Measurements from ENCODE around the gene LCN15.

LCN15 gene

GRCh38 chr9:136725612-136726011 lies 38.7 kb downstream of the LCN15 start:
- Histone ChIP-seq H2BK15ac (ENCODE audit: low read length) (no peak overlapping the region), H2BK5ac (ENCODE audit: low read length) (no peak overlapping the region), H3K27me3 (ENCODE audit: control insufficient read depth in 3 of 3, insufficient read depth in 3 of 3, low read depth in 1 of 3, low read length in 3 of 3) (peaks cover 0 to 14% (median 0%) of the 10 kb centered on the region in 3 experiments), H3K4me3 (ENCODE audit: low read length in 2 of 2) (no peak overlapping the region), H3K4me1 (ENCODE audit: control insufficient read depth in 2 of 2, insufficient read depth in 1 of 2, low read depth in 1 of 2, low read length in 2 of 2) (peaks cover 20 to 31% of the 10 kb centered on the region in 2 donors), H3K9me3 (replicated peaks in 1 of 2; ENCODE audit: control insufficient read depth in 2 of 2, insufficient read depth in 1 of 2, low read depth in 1 of 2, low read length in 2 of 2) (peaks cover 0 to 3% of the 10 kb centered on the region in 2 donors), H3K27ac (replicated peaks; ENCODE audit: low read length) (no peak overlapping the region), H3K18ac (ENCODE audit: low read length) (no peak overlapping the region), H2AK5ac (ENCODE audit: low read depth, low read length) (no peak overlapping the region), H3K9ac (ENCODE audit: low read depth, low read length, poor library complexity) (no peak overlapping the region), H3K23ac (ENCODE audit: low read depth, low read length, poor library complexity) (no peak overlapping the region), H3K4ac (ENCODE audit: low read length) (no peak overlapping the region), H3K14ac (ENCODE audit: low read length) (no peak overlapping the region), H2BK12ac (ENCODE audit: low read length) (no peak overlapping the region), H4K8ac (ENCODE audit: low read depth, low read length) (no peak overlapping the region), H2AFZ (ENCODE audit: low read length) (no peak overlapping the region), H4K91ac (ENCODE audit: low read depth, low read length, poor library complexity) (no peak overlapping the region), H3K79me1 (ENCODE audit: low read depth, low read length) (peaks cover 19% of the 10 kb centered on the region), H3K4me2 (ENCODE audit: insufficient read depth, low read length, poor library complexity, severe bottlenecking) (no peak overlapping the region), H2BK120ac (ENCODE audit: low read depth, low read length) (no peak overlapping the region), H3K36me3 (replicated peaks in 1 of 2; ENCODE audit: control insufficient read depth in 2 of 2, insufficient read depth in 2 of 2, low read length in 2 of 2) (peaks cover 43 to 61% of the 10 kb centered on the region in 2 donors)
- no CpG with 5 or more reads among the region's 10 CpGs for WGBS, 2 donors (ENCODE audit: extremely low coverage in 2 of 2, insufficient read length in 2 of 2, insufficient replicate concordance in 1 of 2)
- no peak for DNase-seq (ENCODE audit: low spot score)

GRCh38 chr9:136724772-136725171 lies 39.5 kb downstream of the LCN15 start:
- no peak overlapping the region for H4K91ac ChIP-seq (ENCODE audit: low read depth, low read length, poor library complexity)
- peaks cover 26 to 38% of the 10 kb centered on the region in 2 donors for H3K4me1 ChIP-seq (ENCODE audit: control insufficient read depth in 2 of 2, insufficient read depth in 1 of 2, low read depth in 1 of 2, low read length in 2 of 2)
- no peak for DNase-seq (ENCODE audit: low spot score)
- H3K23ac ChIP-seq (ENCODE audit: low read depth, low read length, poor library complexity) = no peak overlapping the region
- no peak overlapping the region for H3K4ac ChIP-seq (ENCODE audit: low read length)
- H3K4me3 ChIP-seq (ENCODE audit: low read length in 2 of 2) = no peak overlapping the region
- H3K27ac ChIP-seq (replicated peaks; ENCODE audit: low read length) = no peak overlapping the region
- H2AFZ ChIP-seq (ENCODE audit: low read length) = no peak overlapping the region
- no peak overlapping the region for H3K4me2 ChIP-seq (ENCODE audit: insufficient read depth, low read length, poor library complexity, severe bottlenecking)
- no peak overlapping the region for H4K8ac ChIP-seq (ENCODE audit: low read depth, low read length)
- no peak overlapping the region for H2BK15ac ChIP-seq (ENCODE audit: low read length)
- no peak overlapping the region for H2AK5ac ChIP-seq (ENCODE audit: low read depth, low read length)
- H2BK12ac ChIP-seq (ENCODE audit: low read length) = no peak overlapping the region
- peaks cover 0 to 14% (median 0%) of the 10 kb centered on the region in 3 experiments for H3K27me3 ChIP-seq (ENCODE audit: control insufficient read depth in 3 of 3, insufficient read depth in 3 of 3, low read depth in 1 of 3, low read length in 3 of 3)
- no peak overlapping the region for H2BK5ac ChIP-seq (ENCODE audit: low read length)
- no CpG with 5 or more reads among the region's 7 CpGs for WGBS, 2 donors (ENCODE audit: extremely low coverage in 2 of 2, insufficient read length in 2 of 2, insufficient replicate concordance in 1 of 2)
- peaks cover 43 to 61% of the 10 kb centered on the region in 2 donors for H3K36me3 ChIP-seq (replicated peaks in 1 of 2; ENCODE audit: control insufficient read depth in 2 of 2, insufficient read depth in 2 of 2, low read length in 2 of 2)
- H3K79me1 ChIP-seq (ENCODE audit: low read depth, low read length) = peaks cover 19% of the 10 kb centered on the region
- no peak overlapping the region for H3K18ac ChIP-seq (ENCODE audit: low read length)
- no peak overlapping the region for H2BK120ac ChIP-seq (ENCODE audit: low read depth, low read length)
- no peak overlapping the region for H3K9ac ChIP-seq (ENCODE audit: low read depth, low read length, poor library complexity)
- H3K14ac ChIP-seq (ENCODE audit: low read length) = no peak overlapping the region
- H3K9me3 ChIP-seq (replicated peaks in 1 of 2; ENCODE audit: control insufficient read depth in 2 of 2, insufficient read depth in 1 of 2, low read depth in 1 of 2, low read length in 2 of 2) = peaks cover 0 to 3% of the 10 kb centered on the region in 2 donors

DNA sequence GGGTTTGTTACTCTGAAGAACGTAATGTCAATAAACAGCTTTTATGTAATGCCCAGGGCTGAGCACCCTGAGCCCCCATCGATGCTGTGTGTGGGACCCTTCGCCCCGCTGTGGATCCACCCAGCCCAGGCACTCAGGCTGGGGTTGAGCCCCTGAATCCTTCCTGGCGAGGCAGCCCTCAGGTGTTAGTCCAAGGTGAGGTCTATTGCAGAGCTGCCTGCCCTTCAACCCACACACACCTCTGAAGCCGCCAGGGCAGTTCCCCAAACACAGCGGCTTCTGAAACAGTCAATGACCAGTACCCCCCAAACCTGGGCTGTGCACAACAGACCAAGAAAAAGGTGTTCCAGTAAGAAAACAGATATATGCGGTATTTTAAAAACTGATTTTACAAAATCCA lies 40.3 kb downstream of the LCN15 start:
- Histone ChIP-seq H2AK5ac (ENCODE audit: low read depth, low read length) (no peak overlapping the region), H2BK120ac (ENCODE audit: low read depth, low read length) (no peak overlapping the region), H3K27ac (replicated peaks; ENCODE audit: low read length) (no peak overlapping the region), H2BK12ac (ENCODE audit: low read length) (no peak overlapping the region), H3K14ac (ENCODE audit: low read length) (no peak overlapping the region), H3K9me3 (replicated peaks in 1 of 2; ENCODE audit: control insufficient read depth in 2 of 2, insufficient read depth in 1 of 2, low read depth in 1 of 2, low read length in 2 of 2) (peaks cover 0 to 3% of the 10 kb centered on the region in 2 donors), H3K18ac (ENCODE audit: low read length) (no peak overlapping the region), H3K4ac (ENCODE audit: low read length) (no peak overlapping the region), H2BK5ac (ENCODE audit: low read length) (no peak overlapping the region), H3K79me1 (ENCODE audit: low read depth, low read length) (peaks cover 23% of the 10 kb centered on the region), H3K4me1 (ENCODE audit: control insufficient read depth in 2 of 2, insufficient read depth in 1 of 2, low read depth in 1 of 2, low read length in 2 of 2) (peaks cover 29 to 42% of the 10 kb centered on the region in 2 donors), H3K4me2 (ENCODE audit: insufficient read depth, low read length, poor library complexity, severe bottlenecking) (no peak overlapping the region), H3K4me3 (ENCODE audit: low read length in 2 of 2) (no peak overlapping the region), H2AFZ (ENCODE audit: low read length) (no peak overlapping the region), H3K9ac (ENCODE audit: low read depth, low read length, poor library complexity) (no peak overlapping the region), H2BK15ac (ENCODE audit: low read length) (no peak overlapping the region), H4K91ac (ENCODE audit: low read depth, low read length, poor library complexity) (no peak overlapping the region), H3K36me3 (replicated peaks in 1 of 2; ENCODE audit: control insufficient read depth in 2 of 2, insufficient read depth in 2 of 2, low read length in 2 of 2) (peaks cover 43 to 61% of the 10 kb centered on the region in 2 donors), H4K8ac (ENCODE audit: low read depth, low read length) (no peak overlapping the region), H3K23ac (ENCODE audit: low read depth, low read length, poor library complexity) (no peak overlapping the region), H3K27me3 (ENCODE audit: control insufficient read depth in 3 of 3, insufficient read depth in 3 of 3, low read depth in 1 of 3, low read length in 3 of 3) (peaks cover 0 to 10% (median 0%) of the 10 kb centered on the region in 3 experiments)
- no CpG with 5 or more reads among the region's 8 CpGs for WGBS, 2 donors (ENCODE audit: extremely low coverage in 2 of 2, insufficient read length in 2 of 2, insufficient replicate concordance in 1 of 2)
- DNase-seq (ENCODE audit: low spot score) = no peak

GRCh38 chr9:136723362-136723976 lies 40.8 kb downstream of the LCN15 start:
- WGBS, 2 donors (ENCODE audit: extremely low coverage in 2 of 2, insufficient read length in 2 of 2, insufficient replicate concordance in 1 of 2) = no CpG with 5 or more reads among the region's 32 CpGs
- peaks cover 43 to 61% of the 10 kb centered on the region in 2 donors for H3K36me3 ChIP-seq (replicated peaks in 1 of 2; ENCODE audit: control insufficient read depth in 2 of 2, insufficient read depth in 2 of 2, low read length in 2 of 2)

More at GRCh38 chr9:136723362-136723976, 40.8 kb downstream of the LCN15 start:
- no peak overlapping the region for H3K27ac ChIP-seq (replicated peaks; ENCODE audit: low read length)
- H2BK15ac ChIP-seq (ENCODE audit: low read length) = no peak overlapping the region
- no peak overlapping the region for H2BK12ac ChIP-seq (ENCODE audit: low read length)
- no peak overlapping the region for H4K8ac ChIP-seq (ENCODE audit: low read depth, low read length)
- H4K91ac ChIP-seq (ENCODE audit: low read depth, low read length, poor library complexity) = peak overlapping the region; percentile 12
- H3K9me3 ChIP-seq (replicated peaks in 1 of 2; ENCODE audit: control insufficient read depth in 2 of 2, insufficient read depth in 1 of 2, low read depth in 1 of 2, low read length in 2 of 2) = peaks cover 0 to 3% of the 10 kb centered on the region in 2 donors
- peaks cover 23% of the 10 kb centered on the region for H3K79me1 ChIP-seq (ENCODE audit: low read depth, low read length)
- peaks cover 0 to 5% (median 0%) of the 10 kb centered on the region in 3 experiments for H3K27me3 ChIP-seq (ENCODE audit: control insufficient read depth in 3 of 3, insufficient read depth in 3 of 3, low read depth in 1 of 3, low read length in 3 of 3)
- no peak overlapping the region for H2AFZ ChIP-seq (ENCODE audit: low read length)
- peaks cover 29 to 42% of the 10 kb centered on the region in 2 donors for H3K4me1 ChIP-seq (ENCODE audit: control insufficient read depth in 2 of 2, insufficient read depth in 1 of 2, low read depth in 1 of 2, low read length in 2 of 2)
- H3K4me3 ChIP-seq (ENCODE audit: low read length in 2 of 2) = no peak overlapping the region
- no peak overlapping the region for H2AK5ac ChIP-seq (ENCODE audit: low read depth, low read length)
- DNase-seq (ENCODE audit: low spot score) = no peak
- H3K4me2 ChIP-seq (ENCODE audit: insufficient read depth, low read length, poor library complexity, severe bottlenecking) = no peak overlapping the region
- no peak overlapping the region for H2BK5ac ChIP-seq (ENCODE audit: low read length)
- H3K4ac ChIP-seq (ENCODE audit: low read length) = no peak overlapping the region
- H3K18ac ChIP-seq (ENCODE audit: low read length) = no peak overlapping the region
- peak overlapping the region; percentile 73 for H3K23ac ChIP-seq (ENCODE audit: low read depth, low read length, poor library complexity)
- no peak overlapping the region for H3K14ac ChIP-seq (ENCODE audit: low read length)
- H2BK120ac ChIP-seq (ENCODE audit: low read depth, low read length) = no peak overlapping the region
- no peak overlapping the region for H3K9ac ChIP-seq (ENCODE audit: low read depth, low read length, poor library complexity)

Measured in neuronal stem cell (in vitro differentiated cells).